Measurements from ENCODE around the gene GSTO2. TPM values are rescaled to one million over a fixed set of nuclear protein-coding genes. Genes with fewer than 3 reads are reported as not detected.

GSTO2 gene
- total and polyA plus RNA-seq, 2 of the 4 experiments (the other 2 are of a cell fraction) = 1.4 to 2.3 TPM

DNA sequence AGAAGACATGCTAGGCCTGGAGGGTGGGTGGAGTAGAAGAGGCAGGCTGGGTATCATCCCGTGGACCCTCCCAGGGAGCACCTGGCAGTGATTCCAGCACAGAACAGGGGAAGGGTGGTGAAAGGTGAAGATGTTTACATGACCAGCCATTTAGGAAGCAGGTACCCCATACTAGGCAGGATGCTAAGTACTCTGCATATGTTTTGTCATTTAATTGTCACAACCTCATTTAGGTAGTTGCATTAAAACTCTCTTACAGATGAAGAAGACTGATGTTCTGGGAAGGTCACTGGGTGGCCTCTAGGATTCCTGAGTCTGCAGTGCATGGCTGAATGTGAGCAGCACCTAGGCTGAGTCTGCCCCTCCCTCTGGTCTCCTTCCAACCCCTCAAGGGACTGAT lies 54.1 kb downstream of the GSTO2 start:
- Histone ChIP-seq H3K36me3 (ENCODE audit: control insufficient read depth, insufficient read depth, low read length) (no peaks in the 10 kb centered on the region; the same call in 1 of the 2 replicates), H4K8ac (ENCODE audit: low read depth in 2 of 2, low read length in 2 of 2) (no peak overlapping the region), H2BK15ac (ENCODE audit: low read depth, low read length) (no peak overlapping the region), H4K20me1 (ENCODE audit: insufficient read depth, low read length) (peaks cover 99% of the 10 kb centered on the region), H3K27ac (ENCODE audit: insufficient read depth, low read length) (no peak overlapping the region), H3K9me3 (ENCODE audit: control insufficient read depth, insufficient read depth, low read length) (no peaks in the 10 kb centered on the region), H3K4me1 (ENCODE audit: control insufficient read depth, insufficient read depth, low read length) (peaks cover 44% of the 10 kb centered on the region), H4K5ac (ENCODE audit: low read depth, low read length) (no peak overlapping the region), H3K4me3 (ENCODE audit: insufficient read depth, low read depth, low read length) (no peak overlapping the region), H3K4me2 (ENCODE audit: low read depth, low read length) (no peak overlapping the region), H3K9me1 (ENCODE audit: insufficient read depth, low read length) (peaks cover 69% of the 10 kb centered on the region), H2BK120ac (ENCODE audit: low read depth, low read length) (no peak overlapping the region), H3K27me3 (ENCODE audit: control insufficient read depth, insufficient read depth, low read length) (no peaks in the 10 kb centered on the region), H2AK9ac (replicated peaks; ENCODE audit: low read depth, low read length, poor library complexity) (peak overlapping the region; percentile 38), H2AFZ (replicated peaks; ENCODE audit: low read length, poor library complexity) (no peak overlapping the region), H2AK5ac (ENCODE audit: low read depth, low read length) (no peak overlapping the region), H3K79me1 (ENCODE audit: low read depth in 1 of 2, low read length in 2 of 2) (peaks cover 4 to 90% of the 10 kb centered on the region in 2 experiments; a peak in 2 of 4 replicates), H3K14ac (replicated peaks; ENCODE audit: low read depth, low read length) (0 out of 2 replicates have a peak overlapping the region, but pooled peaks have one; percentile 40), H3K56ac (ENCODE audit: extremely low read depth, insufficient read depth, low read length) (no peak overlapping the region), H3K9ac (ENCODE audit: low read depth, low read length) (no peak overlapping the region), H2BK20ac (ENCODE audit: low read depth, low read length) (no peak overlapping the region), H3K23ac (ENCODE audit: low read depth, low read length) (peak overlapping the region; percentile 56; the same call in 1 of the 2 replicates), H2BK5ac (ENCODE audit: low read depth, low read length, poor library complexity, severe bottlenecking) (no peak overlapping the region), H4K91ac (ENCODE audit: insufficient read depth, low read depth, low read length) (no peak overlapping the region), H3K4ac (ENCODE audit: low read depth, low read length) (no peak overlapping the region), H3K18ac (ENCODE audit: low read depth, low read length) (no peak overlapping the region)
- POLR2A ChIA-PET (ENCODE audit: unreplicated experiment) = no interaction called here
- 67% methylated on average over 1 of the region's 1 CpG; no CpG with 5 or more reads in 1 of the 2 experiments for WGBS, 2 experiments (ENCODE audit: extremely low coverage in 2 of 2, insufficient read length in 1 of 2)
- no peak for ATAC-seq (ENCODE audit: low read depth)
- dilution Hi-C loops (cut with HindIII; ENCODE audit: low sequenced_read_pairs, unreplicated experiment) (no loop called here), in situ Hi-C loops (cut with MboI; ENCODE audit: low sequenced_read_pairs) (no loop called here), intact Hi-C loops (cut with micrococcal nuclease) (no loop called here)
- TF ChIP-seq, protein P1, sequence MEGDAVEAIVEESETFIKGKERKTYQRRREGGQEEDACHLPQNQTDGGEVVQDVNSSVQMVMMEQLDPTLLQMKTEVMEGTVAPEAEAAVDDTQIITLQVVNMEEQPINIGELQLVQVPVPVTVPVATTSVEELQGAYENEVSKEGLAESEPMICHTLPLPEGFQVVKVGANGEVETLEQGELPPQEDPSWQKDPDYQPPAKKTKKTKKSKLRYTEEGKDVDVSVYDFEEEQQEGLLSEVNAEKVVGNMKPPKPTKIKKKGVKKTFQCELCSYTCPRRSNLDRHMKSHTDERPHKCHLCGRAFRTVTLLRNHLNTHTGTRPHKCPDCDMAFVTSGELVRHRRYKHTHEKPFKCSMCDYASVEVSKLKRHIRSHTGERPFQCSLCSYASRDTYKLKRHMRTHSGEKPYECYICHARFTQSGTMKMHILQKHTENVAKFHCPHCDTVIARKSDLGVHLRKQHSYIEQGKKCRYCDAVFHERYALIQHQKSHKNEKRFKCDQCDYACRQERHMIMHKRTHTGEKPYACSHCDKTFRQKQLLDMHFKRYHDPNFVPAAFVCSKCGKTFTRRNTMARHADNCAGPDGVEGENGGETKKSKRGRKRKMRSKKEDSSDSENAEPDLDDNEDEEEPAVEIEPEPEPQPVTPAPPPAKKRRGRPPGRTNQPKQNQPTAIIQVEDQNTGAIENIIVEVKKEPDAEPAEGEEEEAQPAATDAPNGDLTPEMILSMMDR (conservative IDR thresholded peaks at IDR 0.05; ENCODE audit: low read depth, low read length) = no peak
- TF ChIP-seq FOS (IDR thresholded peaks at IDR 0.05; ENCODE audit: low read depth, low read length) = no peak
- TF ChIP-seq RAD21 (IDR thresholded peaks at IDR 0.05; ENCODE audit: low read length) = no peak
- no peak for TF ChIP-seq MAFK (IDR thresholded peaks at IDR 0.05; ENCODE audit: low read depth, low read length)
- no peak for TF ChIP-seq CHD1 (IDR thresholded peaks at IDR 0.05; ENCODE audit: low read depth, low read length)
- TF ChIP-seq, protein P2, sequence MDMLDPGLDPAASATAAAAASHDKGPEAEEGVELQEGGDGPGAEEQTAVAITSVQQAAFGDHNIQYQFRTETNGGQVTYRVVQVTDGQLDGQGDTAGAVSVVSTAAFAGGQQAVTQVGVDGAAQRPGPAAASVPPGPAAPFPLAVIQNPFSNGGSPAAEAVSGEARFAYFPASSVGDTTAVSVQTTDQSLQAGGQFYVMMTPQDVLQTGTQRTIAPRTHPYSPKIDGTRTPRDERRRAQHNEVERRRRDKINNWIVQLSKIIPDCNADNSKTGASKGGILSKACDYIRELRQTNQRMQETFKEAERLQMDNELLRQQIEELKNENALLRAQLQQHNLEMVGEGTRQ (IDR thresholded peaks at IDR 0.05; ENCODE audit: low read depth, low read length) = no peak
- no peak for TF ChIP-seq RCOR1 (IDR thresholded peaks at IDR 0.05; ENCODE audit: insufficient replicate concordance, low read length)
- TF ChIP-seq RFX5 (IDR thresholded peaks at IDR 0.05; ENCODE audit: low read depth, low read length) = no peak
- TF ChIP-seq SMC3 (IDR thresholded peaks at IDR 0.05; ENCODE audit: low read depth, low read length) = no peak
- no peak for TF ChIP-seq MXI1 (IDR thresholded peaks at IDR 0.05; ENCODE audit: borderline replicate concordance, low read depth, low read length)
- TF ChIP-seq NFE2L2 (IDR thresholded peaks at IDR 0.05; ENCODE audit: low read depth, low read length) = no peak
- TF ChIP-seq BHLHE40 (IDR thresholded peaks at IDR 0.05; ENCODE audit: low read depth, low read length) = no peak
- BruUV-seq (replicated peaks) = no TSS peak
- CTCF ChIA-PET = no interaction called here
- DNase-seq = no peak

Measured in IMR-90 (cell line).